HTERT RPE-1 (cell line): ENCODE data around the gene RFX4.

Source experiments
- in situ Hi-C: fragments of 300-500 bp; cut with MboI; formaldehyde crosslinking; loops from 4 replicates; pipeline ENCODE4 v1.14.3; 2020; ENCODE audit warnings: low sequenced_read_pairs

The RFX4 gene

GRCh38 chr12:106758349-106759110, 175.7 kb downstream of the RFX4 start:
- in situ Hi-C loops, result no loop called here

GRCh38 chr12:106759526-106760183, 176.9 kb downstream of the RFX4 start:
- in situ Hi-C loops, result no loop called here

- in situ Hi-C loops, result no loop called here
Measured at GRCh38 chr12:106760184-106760531, 177.4 kb downstream of the RFX4 start.

DNA sequence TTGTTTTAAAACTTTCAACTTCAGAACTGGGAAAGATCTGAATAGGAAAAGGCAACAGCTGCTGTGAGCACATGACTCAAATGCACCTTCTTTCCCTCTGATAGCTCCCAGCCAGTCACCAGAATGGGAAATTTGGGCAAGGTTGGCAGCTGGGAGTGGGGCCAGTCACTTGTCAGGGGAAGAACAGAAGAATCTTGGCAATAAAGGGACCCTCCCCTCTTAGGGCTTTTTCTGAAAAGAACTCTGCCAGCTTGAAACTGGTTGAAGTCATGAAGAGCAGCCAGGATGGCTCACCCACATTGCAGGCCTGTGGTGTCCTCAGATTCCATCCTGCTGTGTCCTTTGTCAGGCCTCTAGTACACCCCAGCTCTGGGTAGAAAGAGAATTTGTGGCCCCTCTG, 181.4 kb downstream of the RFX4 start:
- in situ Hi-C loops, result no loop called here

GRCh38 chr12:106764738-106765137, 181.9 kb downstream of the RFX4 start:
- in situ Hi-C loops, result no loop called here

- in situ Hi-C loops, result no loop called here
Measured at GRCh38 chr12:106766393-106766826, 183.6 kb downstream of the RFX4 start.

DNA sequence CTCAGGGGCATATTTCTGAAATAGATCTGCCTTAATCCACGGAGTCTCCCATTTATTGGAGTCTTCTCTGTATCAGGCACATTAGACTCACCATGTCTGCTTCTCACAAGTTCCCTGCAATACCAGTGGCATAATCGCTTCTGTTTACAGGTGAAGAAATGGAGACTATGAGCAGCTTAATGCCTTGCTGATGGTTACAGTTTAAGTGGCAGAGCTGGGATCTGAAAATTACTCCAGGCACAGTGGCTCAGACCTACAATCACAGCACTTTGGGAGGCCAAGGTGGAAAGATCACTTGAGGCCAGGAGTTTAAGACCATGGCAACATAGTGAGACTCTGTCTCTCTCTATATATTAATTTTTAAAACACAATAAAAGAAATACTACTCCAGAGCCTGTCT, 184.4 kb downstream of the RFX4 start:
- in situ Hi-C loops, result no loop called here

- in situ Hi-C loops, result no loop called here
Measured at GRCh38 chr12:106767954-106768822, 185.4 kb downstream of the RFX4 start.

- in situ Hi-C loops, result no loop called here
Measured at GRCh38 chr12:106769078-106769477, 186.3 kb downstream of the RFX4 start.

DNA sequence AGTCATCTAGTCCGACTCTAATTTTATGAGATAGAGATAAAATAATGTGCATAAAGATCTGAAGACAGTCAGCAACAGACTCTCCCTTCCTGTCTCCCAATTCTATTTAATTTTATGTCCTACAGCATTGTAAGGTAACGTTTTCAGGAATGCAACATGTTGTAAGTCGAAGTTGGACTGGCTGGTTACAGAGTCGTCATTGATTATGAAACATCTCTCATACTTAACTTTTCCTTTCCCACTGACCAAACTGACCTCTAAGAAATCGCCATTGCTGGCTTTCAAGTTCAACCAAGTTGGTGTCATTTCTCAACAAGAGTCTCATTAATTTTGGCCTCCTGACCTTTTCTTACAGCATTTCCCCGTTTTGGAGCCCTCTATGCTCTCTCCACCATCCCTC, 186.7 kb downstream of the RFX4 start:
- in situ Hi-C loops, result no loop called here

- in situ Hi-C loops, result no loop called here
Measured at GRCh38 chr12:106771425-106771824, 188.6 kb downstream of the RFX4 start.

DNA sequence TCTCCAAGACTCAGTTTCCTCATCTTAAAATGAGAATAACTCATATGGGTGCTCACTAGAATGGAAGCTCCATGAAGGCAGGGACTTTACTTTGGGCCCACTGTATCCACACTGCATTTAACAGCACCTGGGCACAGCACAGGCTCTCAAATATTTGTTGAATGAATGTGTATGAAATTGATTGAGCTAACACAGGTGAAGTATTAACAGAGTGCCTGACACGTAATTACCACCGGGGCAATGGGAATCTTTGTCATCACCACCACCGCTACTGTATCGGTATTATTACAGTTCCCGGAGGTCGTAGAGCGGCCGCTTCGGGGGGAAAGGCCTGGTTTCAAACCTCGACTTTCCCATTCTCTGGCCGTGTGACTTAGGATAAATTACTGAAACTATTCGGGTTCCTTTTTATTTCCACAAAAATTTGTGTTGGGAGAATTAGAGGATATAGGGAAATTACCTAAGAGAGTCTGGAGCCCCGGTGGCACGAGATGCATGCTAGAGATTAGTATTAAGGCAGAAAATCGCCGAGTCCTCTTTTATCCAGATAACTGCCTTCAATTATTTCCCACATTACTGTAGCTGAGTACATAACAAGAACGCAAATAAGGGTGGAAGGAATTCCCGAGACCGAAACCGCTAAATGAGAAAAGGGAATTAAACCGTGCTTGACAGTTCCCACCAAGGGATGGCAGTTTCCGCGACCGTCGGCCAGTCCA, 190.6 kb downstream of the RFX4 start:
- in situ Hi-C loops, result no loop called here

GRCh38 chr12:106774005-106774807, 191.4 kb downstream of the RFX4 start, which contains the start of gene RIC8B:
TSS of gene RIC8B (plus strand) at chr12:106774682. CDS start at chr12:106774746, 64 bp downstream.
- in situ Hi-C loops, result no loop called here

- in situ Hi-C loops, result no loop called here
Measured at GRCh38 chr12:106774808-106775524, 192.2 kb downstream of the RFX4 start.

GRCh38 chr12:106776897-106777296, 194.1 kb downstream of the RFX4 start:
- in situ Hi-C loops, result no loop called here

GRCh38 chr12:106780010-106780631, 197.3 kb downstream of the RFX4 start:
- in situ Hi-C loops, result no loop called here

GRCh38 chr12:106782619-106783018, 199.8 kb downstream of the RFX4 start:
- in situ Hi-C loops, result no loop called here

- in situ Hi-C loops, result no loop called here
Measured at GRCh38 chr12:106783515-106783914, 200.7 kb downstream of the RFX4 start.

DNA sequence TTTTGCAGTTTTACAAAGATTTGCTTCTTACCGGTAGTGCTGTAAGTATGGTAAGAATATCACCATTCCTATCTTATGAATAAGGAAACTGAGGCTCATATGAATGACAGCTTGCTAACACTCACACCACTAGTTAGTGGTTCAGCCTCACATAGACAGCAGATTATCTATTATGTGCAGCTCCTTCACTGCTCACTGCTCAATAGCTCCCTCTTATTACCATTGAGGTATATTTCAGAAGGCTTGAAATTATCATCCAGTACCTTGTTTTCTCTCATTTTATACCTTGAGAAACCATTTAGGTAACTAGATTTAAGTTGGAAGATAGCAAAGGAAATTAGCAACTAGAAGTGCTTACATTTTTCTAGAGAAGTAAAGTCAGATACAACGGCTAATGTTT, 207.2 kb downstream of the RFX4 start:
- in situ Hi-C loops, result no loop called here
